ENCODE data around the gene NADK2. TPM values are rescaled to one million over a fixed set of nuclear protein-coding genes. Genes with fewer than 3 reads are reported as not detected.

NADK2 gene
- polyA plus RNA-seq, 1 of the 3 experiments (the other 2 are of a cell fraction): 7.6 TPM

DNA sequence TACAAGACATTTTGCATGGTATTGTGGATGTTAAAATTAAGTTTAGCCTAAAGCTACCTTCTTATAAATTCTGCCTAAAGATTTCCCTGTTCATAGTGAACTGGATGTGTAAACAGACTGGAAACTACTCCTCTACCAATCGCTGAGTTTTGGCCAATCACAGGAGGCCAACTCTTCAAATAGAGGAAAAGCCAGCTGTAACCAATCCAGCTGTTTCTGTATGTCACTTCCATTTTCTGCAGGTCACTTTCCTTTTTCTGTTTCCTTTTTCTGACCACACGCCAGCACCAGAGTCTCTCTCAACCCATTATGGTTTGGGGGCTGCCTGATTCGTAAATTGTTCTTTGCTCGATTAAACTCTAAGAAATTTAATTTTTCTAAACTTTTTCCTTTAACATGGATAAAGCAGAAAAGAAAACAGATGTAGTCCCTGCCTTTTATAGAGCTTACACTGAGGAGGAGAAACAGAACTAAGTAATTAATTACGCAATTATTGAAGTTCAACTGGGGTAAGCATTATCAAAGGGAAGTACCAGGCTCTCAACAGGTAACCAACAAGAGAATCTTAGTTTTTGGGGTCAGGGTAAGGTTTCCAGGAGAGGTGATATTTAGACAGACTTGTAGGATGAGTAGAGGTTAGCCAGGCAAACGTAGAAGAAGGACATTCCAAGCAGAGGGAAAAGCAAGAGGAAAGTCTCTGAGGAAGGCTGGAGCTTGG, 32.2 kb upstream of the NADK2 start:
- no peaks in the 10 kb centered on the region for H3K9me3 ChIP-seq
- no peaks in the 10 kb centered on the region for H4K20me1 ChIP-seq (ENCODE audit: insufficient read depth)
- no peaks in the 10 kb centered on the region for H3K9me2 ChIP-seq
- no peak overlapping the region for H3K27ac ChIP-seq (ENCODE audit: low read depth in 2 of 2, low read length in 1 of 2)
- CTCF ChIA-PET: interaction anchor here (2.2 kb wide), 1 partner anchor 32 kb away, joined by 8 read pairs; no protein-coding TSS in a partner anchor
- no peak overlapping the region for H3K4me2 ChIP-seq
- TF ChIP-seq, protein P1, sequence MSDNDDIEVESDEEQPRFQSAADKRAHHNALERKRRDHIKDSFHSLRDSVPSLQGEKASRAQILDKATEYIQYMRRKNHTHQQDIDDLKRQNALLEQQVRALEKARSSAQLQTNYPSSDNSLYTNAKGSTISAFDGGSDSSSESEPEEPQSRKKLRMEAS (IDR thresholded peaks at IDR 0.05; ENCODE audit: low read depth): no peak
- no peak for TF ChIP-seq EZH2phosphoT487 (IDR thresholded peaks at IDR 0.05; ENCODE audit: borderline replicate concordance, low read depth)
- TF ChIP-seq TCF12 (IDR thresholded peaks at IDR 0.05): no peak
- WGBS (ENCODE audit: low lambda C conversion rate): 54% methylated on average over 6 of the region's 6 CpGs
- no peaks in the 10 kb centered on the region for H3K36me3 ChIP-seq (replicated peaks in 1 of 2; ENCODE audit: control insufficient read depth in 1 of 2, insufficient read depth in 2 of 2, low read length in 1 of 2)
- no peak overlapping the region for H3K9ac ChIP-seq
- H3K79me2 ChIP-seq (ENCODE audit: insufficient read depth): no peaks in the 10 kb centered on the region
- H3K27me3 ChIP-seq (ENCODE audit: insufficient read depth): no peaks in the 10 kb centered on the region
- no peak for DNase-seq
- H2AFZ ChIP-seq (ENCODE audit: low read depth): no peak overlapping the region
- no peaks in the 10 kb centered on the region for H3K4me1 ChIP-seq (ENCODE audit: control insufficient read depth in 1 of 2, insufficient read depth in 2 of 2, low read depth in 1 of 2, low read length in 1 of 2)
- H3K4me3 ChIP-seq (ENCODE audit: low read depth in 2 of 2, low read length in 1 of 2): no peak overlapping the region
- POLR2A ChIA-PET: no interaction called here
- H3F3A ChIP-seq (replicated peaks; ENCODE audit: insufficient read depth): no peaks in the 10 kb centered on the region

DNA sequence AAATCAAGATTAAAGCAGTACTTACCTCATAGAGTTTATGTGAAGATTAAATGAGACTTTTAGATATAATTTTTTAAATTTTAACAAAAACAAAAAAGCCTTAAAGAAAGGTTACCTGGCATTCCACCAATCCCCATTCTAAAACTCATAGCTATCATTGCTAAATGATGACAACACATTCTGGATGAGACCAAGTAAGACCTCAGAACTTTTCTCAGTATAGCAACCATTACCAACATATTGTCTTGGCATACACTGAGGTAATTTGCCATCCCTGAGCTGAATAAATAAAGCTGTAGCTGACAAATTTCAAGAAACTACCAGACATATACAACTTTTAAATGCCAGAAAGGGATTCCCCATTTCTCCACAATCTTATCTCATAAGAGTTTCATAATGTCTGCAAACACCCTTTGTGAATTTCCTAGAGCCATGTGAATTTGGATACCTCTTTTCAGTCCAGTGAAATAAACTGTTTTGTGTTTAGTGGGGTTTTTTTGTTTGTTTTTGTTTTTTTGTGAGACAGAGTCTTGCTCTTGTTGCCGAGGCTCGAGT, 30.5 kb upstream of the NADK2 start:
- Histone ChIP-seq H3K4me2 (no peak overlapping the region), H3K27ac (ENCODE audit: low read depth in 2 of 2, low read length in 1 of 2) (no peak overlapping the region), H3K9me3 (no peaks in the 10 kb centered on the region), H4K20me1 (ENCODE audit: insufficient read depth) (no peaks in the 10 kb centered on the region), H3K36me3 (replicated peaks in 1 of 2; ENCODE audit: control insufficient read depth in 1 of 2, insufficient read depth in 2 of 2, low read length in 1 of 2) (no peaks in the 10 kb centered on the region), H3F3A (replicated peaks; ENCODE audit: insufficient read depth) (no peaks in the 10 kb centered on the region), H2AFZ (ENCODE audit: low read depth) (no peak overlapping the region), H3K9me2 (no peaks in the 10 kb centered on the region), H3K4me3 (ENCODE audit: low read depth in 2 of 2, low read length in 1 of 2) (no peak overlapping the region), H3K79me2 (ENCODE audit: insufficient read depth) (no peaks in the 10 kb centered on the region), H3K27me3 (ENCODE audit: insufficient read depth) (no peaks in the 10 kb centered on the region), H3K4me1 (ENCODE audit: control insufficient read depth in 1 of 2, insufficient read depth in 2 of 2, low read depth in 1 of 2, low read length in 1 of 2) (no peaks in the 10 kb centered on the region), H3K9ac (no peak overlapping the region)
- TF ChIP-seq JUND (IDR thresholded peaks at IDR 0.05): no peak
- TF ChIP-seq CHD2 (IDR thresholded peaks at IDR 0.05; ENCODE audit: low read length, partially characterized antibody): no peak
- TF ChIP-seq, protein P1 (IDR thresholded peaks at IDR 0.05; ENCODE audit: low read depth): no peak
- no peak for TF ChIP-seq GATA2 (CRISPR knock-in tag; IDR thresholded peaks at IDR 0.05)
- TF ChIP-seq TEAD4 (IDR thresholded peaks at IDR 0.05; ENCODE audit: borderline replicate concordance, insufficient read depth): no peak
- TF ChIP-seq, protein P2, sequence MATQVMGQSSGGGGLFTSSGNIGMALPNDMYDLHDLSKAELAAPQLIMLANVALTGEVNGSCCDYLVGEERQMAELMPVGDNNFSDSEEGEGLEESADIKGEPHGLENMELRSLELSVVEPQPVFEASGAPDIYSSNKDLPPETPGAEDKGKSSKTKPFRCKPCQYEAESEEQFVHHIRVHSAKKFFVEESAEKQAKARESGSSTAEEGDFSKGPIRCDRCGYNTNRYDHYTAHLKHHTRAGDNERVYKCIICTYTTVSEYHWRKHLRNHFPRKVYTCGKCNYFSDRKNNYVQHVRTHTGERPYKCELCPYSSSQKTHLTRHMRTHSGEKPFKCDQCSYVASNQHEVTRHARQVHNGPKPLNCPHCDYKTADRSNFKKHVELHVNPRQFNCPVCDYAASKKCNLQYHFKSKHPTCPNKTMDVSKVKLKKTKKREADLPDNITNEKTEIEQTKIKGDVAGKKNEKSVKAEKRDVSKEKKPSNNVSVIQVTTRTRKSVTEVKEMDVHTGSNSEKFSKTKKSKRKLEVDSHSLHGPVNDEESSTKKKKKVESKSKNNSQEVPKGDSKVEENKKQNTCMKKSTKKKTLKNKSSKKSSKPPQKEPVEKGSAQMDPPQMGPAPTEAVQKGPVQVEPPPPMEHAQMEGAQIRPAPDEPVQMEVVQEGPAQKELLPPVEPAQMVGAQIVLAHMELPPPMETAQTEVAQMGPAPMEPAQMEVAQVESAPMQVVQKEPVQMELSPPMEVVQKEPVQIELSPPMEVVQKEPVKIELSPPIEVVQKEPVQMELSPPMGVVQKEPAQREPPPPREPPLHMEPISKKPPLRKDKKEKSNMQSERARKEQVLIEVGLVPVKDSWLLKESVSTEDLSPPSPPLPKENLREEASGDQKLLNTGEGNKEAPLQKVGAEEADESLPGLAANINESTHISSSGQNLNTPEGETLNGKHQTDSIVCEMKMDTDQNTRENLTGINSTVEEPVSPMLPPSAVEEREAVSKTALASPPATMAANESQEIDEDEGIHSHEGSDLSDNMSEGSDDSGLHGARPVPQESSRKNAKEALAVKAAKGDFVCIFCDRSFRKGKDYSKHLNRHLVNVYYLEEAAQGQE (IDR thresholded peaks at IDR 0.05; ENCODE audit: low read depth, low read length): no peak
- no peak for TF ChIP-seq EP300 (IDR thresholded peaks at IDR 0.05; ENCODE audit: borderline replicate concordance in 1 of 2, low read depth in 1 of 2, low read length in 1 of 2)
- ChIA-PET POLR2A (no interaction called here), CTCF (interaction anchor here (0.9 to 2.2 kb wide), 2 partner anchors 17 to 33 kb away, joined by 3 to 8 read pairs; no protein-coding TSS in a partner anchor)
- WGBS (ENCODE audit: low lambda C conversion rate): 51% methylated on average over 2 of the region's 2 CpGs
- DNase-seq: no peak
